M059J (cell line): ENCODE data around the gene LRP8. TPM values are rescaled to one million over a fixed set of nuclear protein-coding genes. Genes with fewer than 3 reads are reported as not detected.
"Not testable (repeated sequence)": the region's sequence is repeated elsewhere in the genome, so short reads cannot be mapped to it uniquely, and the experiment has no call there.

ENCODE experiments used
- DNase-seq: peaks from one replicate; pipeline ENCODE4 v3.0.0-alpha.2; 2012; ENCODE audit warnings: low read depth
- total RNA-seq: library from RNA; depleted of rRNA; stranded (reverse); fragments of >200 nt; shearing (Covaris generic); gene quantifications from 2 replicates; pipeline ENCODE4 v1.2.3, GENCODE V29; 2014

LRP8 gene
- total RNA-seq, 1 experiment from 2014 or later: 57.4 TPM

DNA sequence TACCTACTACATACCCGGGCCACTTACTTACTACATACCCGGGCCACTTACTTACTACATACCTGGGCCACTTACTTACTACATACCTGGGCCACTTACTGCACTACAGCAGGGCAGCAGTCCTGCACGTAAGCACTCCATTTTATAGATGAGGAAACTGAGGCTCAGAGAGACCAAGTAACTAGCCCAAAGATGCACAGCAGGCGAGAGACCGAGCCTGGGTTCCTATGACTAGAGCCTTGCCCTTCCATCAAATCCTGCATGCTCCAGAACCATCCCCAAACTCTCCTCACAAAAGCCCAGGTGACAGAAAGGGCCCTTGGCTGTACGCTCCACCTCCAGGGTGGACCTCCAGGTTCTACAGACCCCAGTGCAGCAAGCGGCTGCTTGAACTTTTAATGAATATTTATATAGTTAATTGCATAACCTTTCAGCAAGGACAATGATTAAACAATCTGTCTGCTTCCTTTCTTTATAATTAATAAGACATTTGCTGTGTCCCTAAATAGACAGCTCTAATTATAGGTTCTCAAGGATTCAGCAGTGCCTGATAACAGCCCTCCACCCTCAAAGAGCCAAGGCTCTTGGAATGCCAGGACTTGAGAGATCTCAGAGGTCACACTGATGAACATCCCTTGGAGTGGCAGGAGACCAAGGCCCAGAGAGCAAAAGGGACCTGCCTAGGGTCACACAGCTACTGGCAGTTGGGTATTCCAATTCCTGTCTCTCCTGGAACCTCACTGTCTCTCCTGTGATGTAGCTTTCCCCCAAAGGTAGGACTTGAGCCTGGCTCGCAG, 43.4 kb downstream of the LRP8 start:
- no peak for DNase-seq

DNA sequence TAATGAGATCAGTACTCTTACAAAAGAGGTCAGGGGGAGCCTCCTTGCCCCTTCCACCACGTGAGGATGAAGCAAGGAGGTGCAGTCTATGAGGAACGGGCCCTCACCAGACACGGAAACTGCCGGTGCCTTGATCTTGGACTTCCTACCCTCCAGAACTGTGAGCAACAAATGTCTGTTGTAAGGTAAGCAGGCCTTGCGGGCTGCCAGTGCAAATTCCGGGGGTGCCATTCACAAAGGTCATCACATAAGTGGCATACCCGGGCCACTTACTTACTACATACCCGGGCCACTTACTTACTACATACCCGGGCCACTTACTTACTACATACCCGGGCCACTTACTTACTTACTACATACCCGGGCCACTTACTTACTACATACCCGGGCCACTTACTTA, 44.7 kb downstream of the LRP8 start:
- DNase-seq: not testable (repeated sequence)

DNA sequence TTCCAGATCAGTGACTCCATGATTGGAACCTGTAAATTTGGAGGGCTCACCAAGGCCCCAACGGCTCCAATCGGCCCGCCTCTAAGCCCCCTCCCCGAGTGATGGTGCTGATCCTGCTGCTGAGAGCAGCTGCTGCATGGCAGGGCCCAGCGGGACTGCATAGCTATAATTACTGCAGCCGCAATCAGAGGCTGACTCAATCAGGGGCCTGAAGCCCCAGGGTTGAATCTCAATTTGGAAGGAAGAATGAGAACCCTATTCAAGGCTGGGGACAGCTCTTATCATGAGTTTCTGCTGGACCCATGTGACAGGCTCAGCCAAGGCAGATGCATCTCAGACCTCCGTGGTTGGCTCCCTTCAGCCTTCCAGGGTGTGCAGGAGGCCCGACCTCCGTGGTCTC, 46.7 kb downstream of the LRP8 start:
- no peak for DNase-seq

DNA sequence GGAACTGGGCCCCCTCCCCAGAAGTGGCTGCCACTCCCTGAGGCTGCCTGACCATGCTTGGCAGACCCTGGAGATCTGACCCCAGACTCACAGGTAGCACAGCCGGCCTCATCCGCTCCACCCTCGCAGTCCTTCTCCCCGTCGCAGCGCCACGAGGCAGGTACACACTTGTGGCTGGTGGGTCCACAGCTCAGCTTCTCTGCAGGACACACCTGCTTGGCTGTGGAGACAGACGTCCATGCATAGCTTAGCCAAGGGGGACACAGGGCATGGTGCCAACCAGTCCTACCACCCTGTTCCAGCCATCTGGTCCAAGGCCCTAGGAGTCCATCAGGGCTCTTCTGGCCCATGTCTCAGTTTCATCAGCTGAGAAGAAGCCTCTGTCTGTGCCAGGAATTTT, 47.4 kb downstream of the LRP8 start:
- DNase-seq: no peak

DNA sequence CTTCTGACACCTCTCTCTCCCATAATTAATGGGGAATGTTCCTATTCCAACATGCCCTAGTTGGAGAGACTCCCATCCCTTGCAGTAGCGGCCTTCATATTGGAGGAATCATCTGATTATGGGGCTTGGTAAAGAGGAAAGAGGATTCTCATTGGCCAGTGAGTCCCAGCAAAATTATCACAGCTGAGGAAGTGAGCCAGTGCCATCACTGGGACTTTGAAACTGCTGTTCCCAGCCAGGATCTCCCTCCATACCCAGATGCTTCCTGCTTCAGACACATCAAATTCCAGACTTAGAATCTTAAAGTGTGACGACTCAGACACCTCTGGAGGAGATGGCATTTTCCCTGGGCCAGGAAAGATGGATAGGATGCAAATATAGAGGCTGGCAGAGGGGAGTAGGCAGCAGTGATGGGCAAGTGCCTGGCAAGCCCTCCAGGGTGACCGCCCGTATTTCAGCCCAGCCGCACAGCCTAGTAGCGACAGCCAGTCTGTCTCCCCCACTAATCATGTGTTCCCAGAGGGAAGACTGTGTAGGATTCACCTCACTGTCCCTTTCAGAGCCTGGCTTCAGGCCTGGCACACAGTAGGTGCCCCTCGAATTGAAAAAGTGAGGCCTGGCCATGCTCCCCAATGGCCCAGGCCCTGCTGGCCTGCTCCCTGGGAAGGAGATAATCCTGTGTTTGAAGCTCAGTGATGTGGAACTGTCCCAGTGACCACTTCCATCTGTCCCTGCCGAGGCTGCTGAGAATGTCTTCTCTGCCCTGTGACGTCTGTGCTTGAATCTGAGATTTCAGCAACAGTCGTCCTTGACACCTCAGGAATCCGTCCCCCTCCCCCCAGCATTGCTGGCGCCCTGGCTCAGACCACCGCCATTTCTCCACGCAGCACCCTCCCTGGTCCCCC, 48.3 kb downstream of the LRP8 start:
- DNase-seq: no peak

DNA sequence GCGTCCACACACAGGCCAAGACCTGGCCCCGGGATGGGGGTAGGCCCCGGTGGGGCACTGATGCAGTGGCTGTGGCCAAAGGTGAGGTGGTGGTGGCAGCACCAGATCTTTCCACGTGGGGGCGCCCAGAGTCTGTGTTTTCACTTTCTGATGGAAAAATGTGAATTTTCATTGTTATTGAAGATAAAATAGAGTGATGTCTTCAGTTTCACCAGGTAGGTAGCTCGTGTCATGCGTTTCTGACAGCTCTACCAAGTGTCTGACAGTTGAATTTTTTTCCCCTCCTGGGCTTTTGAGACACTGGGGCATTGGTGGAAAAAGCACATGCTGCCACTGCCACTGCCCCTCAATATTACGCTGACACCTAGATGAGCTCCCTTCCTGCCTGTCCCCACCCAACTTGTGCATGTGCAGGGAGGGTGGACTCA, 49.6 kb downstream of the LRP8 start:
- peak; percentile 23 for DNase-seq

DNA sequence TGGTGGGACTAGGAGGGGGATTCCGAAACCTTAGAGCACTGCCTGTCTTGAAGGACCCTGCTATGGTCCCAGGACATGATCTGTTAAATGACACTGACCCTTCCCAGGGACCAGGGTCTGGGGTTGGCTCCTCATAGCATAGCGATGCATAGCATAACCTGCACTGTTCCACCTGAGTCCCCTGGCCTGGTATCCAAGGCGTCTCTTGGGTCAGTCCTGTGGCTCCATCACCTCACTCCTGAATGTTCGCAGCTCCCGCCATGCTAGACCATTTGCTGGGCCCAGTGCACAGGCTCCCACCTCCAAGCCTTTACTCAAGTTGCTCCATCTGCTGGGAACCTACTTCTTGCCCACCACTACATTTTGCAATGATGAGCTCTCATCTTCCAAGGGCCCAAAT, 50.5 kb downstream of the LRP8 start:
- DNase-seq: no peak

DNA sequence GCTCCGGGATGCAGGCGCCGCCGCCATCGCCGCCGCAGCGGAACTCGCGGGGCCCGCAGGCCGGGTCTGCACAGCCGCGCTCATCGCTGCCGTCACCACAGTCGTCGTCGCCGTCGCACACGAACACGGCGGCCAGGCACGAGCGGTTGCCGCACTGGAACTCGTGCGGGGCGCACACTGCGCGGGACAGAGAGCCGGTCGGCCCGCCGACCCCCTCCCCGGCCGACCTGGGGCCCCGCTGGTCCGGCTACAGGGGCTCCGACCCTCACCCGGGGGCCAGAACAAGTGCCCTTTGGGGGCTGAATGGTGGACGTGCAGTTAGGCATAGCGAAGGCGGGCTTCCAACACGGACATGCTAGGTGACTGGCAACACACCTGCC, 51.0 kb downstream of the LRP8 start:
- DNase-seq: no peak

DNA sequence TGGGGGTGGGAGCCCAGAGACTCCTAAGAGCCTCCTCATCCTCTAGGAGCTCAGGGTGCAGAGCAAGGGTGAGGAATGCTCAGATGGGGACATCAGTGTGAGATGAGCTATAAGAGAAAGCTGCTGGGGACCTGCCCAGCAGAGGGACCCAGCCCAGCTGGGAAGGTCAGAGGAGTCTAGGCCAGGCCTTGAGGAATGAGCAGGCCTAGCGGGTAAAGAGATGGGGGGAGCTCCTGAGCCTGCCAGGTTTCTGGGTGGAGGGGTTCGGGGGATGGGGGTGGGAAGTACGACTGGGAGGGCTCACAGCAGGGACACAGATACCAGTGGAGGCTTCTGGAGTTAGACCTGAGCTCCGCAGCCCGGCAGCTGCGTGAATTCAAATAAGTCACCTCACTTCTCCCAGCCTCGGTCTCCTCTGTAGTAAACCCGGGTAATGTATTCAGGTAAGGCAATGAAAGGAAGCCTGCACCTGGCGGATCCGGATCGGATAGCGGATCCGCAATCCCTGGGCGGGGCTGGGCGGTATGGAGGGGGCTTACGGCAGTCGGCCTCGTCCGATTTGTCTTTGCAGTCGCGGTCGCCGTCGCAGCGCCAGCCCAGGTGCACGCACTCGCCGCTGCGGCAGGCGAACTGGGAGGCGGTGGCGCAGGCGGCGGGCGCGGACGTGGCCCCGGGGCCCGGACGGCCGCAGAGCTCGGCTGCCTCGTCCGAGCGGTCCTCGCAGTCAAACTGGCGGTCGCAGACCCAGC, 51.5 kb downstream of the LRP8 start:
- DNase-seq: no peak

DNA sequence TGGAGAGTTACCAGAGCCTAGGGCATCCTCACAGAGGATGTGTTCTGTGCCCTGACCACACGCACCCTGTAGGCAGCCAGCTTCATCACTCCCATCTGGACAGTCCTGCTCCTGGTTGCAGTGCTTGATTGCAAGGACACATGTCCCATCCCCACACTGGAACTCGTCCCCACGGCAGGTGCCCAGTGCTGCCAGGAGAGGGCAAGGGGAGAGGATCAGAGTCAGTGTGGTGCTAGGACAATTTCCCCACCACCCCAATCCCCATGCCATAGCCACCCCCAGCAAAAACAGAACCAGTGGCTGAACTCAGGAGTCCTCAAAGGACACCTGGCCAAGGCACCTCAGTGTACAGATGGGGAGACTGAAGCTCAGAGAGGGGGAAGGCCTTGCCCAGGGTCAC, 52.3 kb downstream of the LRP8 start:
- no peak for DNase-seq

DNA sequence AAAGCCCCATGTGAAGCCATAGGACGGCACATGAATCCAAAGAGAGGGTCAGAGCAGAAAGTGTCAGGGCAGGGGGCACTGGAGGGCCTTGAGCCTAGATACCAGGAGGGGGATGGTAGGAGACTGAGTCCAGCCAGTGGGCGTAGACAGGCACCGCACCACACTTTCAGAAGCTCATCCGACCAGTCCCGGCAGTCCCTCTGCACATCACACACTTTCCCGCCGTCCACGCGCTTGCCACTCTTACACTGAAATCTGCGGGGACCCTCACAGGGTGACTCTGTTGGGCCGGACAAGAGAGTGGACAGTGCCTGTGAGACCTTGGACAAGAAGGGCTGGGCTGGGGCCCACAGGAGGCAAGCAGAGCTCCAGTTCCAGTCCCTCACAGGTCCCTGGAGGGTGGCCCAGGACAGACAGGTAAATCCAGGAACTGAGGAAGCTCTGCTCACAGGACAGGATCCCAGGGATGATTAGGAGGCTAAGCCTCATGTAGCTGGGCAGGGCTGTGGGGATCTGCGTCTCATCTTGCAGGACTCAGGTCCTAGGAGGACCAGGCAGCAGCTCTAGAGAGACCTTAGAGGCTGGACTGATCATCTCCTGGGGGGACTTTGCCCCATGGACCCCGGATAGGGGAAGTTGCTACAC, 53.2 kb downstream of the LRP8 start:
- no peak for DNase-seq

DNA sequence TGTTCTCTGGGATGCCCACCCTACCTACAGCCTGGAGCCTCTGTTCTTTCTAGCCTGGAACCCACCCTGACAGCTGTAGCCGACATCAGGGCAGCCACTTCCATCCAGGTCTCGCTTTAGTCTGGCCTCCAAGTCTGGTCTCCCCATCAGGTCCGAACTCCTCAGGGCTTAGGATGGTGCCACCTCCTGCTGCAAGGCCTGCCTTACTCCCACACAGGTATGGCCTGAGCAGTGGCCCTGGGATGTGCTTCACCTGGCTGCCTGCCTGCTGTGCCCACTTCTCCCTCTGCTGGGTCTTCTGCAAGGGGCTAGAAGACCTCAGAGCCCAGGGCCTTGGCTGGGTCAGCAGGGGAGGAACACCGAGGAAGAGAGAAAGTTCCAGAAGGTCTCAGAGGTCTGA, 53.8 kb downstream of the LRP8 start:
- no peak for DNase-seq

DNA sequence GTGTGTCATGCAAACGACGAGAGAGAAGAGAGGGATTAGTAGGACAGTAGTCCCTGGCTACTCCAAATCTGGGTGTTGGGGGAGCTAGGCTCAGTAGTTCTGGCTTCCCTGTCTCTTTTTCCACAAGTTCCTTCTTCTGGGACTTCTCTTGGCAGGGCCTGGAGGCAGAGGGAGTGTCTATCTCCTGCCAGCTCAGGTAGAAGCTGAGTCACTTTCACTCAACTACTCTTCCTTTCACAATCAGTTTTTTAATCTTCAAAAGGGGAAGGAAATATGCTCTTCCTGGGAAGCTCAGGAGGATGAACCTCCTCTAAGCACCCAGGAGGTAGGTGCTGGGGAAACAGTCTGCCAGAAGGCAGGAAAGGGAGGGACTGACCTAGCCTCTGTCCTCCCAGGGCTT, 54.3 kb downstream of the LRP8 start:
- no peak for DNase-seq

DNA sequence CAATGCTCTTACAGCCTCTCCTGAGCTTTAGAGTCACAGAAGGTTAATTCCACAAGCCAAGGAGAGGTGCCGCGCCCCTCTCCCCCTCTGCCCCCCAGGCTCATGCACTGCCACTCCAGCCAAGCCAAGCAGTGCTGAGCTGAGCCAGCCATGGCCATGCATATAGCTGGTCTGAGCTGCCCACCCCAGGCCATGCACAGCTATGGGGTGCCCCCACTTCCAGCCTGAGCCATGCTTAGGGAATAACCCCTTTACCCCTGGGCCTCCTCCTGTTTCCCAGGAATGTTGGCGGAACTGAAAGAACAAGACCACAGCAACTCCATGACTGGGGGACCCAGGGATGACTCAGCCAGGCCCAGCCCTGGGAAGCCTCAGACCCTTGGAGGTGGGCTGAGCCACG, 55.5 kb downstream of the LRP8 start:
- no peak for DNase-seq

DNA sequence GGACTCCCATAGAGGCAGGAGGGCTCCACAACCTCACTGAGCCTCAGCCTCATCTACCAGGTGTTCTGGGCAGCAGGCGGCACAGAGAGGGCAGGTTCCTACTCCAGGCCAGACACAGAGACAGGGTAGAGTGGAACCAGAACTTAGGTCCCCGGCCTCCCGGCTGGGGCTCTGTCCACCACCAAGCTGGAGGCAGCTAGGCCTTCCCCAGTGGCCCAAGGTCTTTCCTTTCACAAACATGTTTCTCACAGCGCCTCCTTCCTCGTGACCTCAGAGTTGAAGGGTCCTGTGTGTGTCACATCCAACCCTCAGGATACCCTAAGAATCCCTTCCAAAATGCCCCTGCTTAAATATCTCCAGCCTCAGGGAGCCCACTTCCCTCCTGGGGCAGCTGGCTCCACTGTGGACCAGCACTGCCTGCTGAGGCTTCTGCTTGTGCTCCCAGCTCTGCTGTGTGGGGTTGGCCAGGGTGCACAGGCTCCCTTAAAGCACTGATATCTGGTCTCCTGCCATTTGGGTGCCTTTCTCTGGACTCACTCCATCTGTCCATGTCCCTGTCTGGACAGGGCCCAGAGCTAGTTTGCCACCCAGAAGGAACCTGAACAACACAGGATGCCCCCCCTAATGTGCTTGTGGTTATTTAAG, 56.3 kb downstream of the LRP8 start:
- no peak for DNase-seq

DNA sequence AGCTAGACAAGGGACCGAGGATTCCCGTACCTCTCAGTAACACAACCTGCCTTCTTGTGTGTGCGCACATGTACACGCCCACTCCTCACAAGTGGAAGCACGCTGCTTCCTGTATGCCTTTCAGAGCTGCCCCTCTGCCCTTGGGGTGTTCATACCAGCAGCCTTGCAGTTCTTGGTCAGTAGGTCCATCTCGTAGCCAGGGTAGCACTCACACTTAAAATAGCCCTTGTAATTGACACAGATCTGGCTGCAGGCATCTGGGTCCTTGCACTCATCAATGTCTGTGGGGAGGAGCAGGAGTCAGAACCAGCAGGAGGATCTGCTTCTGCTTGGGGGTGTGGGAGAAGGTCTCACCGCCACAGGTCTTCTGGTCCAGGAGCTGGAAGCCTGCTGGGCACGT, 57.0 kb downstream of the LRP8 start:
- DNase-seq: no peak

DNA sequence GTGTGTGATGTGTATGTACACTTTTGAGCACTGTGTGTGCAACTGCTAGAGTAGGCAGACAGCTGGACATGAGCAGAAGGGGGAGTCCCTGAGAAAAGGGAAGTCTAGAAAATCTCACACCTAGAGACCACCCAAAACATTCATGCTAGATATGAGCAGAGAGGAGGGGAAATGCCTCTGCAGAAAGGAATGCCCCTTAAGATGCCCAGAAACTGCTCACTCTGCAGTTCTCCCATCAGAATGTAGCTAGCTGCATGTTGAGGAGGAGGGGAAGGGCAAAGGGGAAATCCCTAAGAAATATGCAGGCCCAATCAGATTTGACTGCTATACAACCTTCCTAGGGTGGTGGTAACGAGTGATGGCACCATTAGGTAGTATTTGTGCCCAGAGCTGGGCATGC, 57.8 kb downstream of the LRP8 start:
- DNase-seq: no peak

DNA sequence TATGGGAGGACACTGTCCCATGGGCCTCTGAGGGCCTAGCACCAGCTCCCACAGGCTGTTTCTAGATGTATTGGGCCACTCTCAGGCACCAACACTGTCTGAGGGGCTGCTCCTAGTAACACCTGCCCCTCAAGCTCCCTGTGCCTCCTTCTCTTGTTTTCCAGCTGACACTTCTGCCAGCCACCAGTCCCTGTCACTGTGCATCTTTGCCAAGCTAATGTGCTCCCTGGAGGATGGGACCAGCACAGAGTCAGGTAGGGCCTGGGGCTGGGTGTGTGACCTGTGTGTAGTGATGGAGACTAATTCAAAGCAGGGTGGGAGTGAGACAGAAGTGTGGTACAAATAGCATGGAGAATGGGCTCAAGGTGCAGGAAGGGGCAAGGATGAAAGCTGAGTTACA, 60.1 kb downstream of the LRP8 start:
- DNase-seq: no peak

DNA sequence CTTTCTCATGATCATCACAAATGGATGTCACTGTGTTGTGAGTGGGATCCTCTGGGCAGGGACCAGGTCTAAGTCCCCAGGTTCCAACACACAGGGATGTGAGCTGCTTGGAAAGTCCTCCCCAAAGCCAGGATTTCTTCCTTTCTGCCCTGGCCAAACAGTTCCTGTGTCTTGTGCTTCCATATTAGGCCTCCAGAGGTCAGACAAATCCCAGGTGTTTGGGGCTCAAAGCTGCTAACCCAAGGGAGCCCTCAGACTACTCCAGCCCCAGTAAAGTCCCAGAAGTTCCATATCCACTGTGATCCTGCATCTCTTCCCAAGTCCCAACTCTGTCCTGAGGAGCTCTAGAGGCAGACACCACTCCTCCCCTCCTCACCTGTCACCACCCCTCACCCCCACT, 61.8 kb downstream of the LRP8 start:
- peak; percentile 33 for DNase-seq

DNA sequence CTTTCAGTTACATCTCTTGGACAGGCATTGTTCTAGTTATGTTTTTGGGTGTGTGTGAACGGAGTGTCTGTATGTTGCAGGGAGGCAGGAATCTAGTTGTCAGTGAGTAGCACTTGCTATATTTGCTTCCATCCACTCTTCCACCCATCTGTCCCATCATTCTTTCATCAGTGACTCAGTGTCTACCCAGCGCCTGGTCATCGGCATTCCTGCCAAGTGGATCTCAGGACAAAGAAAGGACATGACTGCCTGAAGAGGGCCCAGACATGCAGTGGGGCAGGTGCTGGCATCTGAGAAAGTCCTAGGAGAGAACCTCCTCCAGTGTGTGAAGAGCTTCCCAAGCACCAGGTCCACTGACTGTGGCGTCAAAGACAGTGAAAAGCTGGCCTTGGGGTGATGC, 62.3 kb downstream of the LRP8 start:
- no peak for DNase-seq

DNA sequence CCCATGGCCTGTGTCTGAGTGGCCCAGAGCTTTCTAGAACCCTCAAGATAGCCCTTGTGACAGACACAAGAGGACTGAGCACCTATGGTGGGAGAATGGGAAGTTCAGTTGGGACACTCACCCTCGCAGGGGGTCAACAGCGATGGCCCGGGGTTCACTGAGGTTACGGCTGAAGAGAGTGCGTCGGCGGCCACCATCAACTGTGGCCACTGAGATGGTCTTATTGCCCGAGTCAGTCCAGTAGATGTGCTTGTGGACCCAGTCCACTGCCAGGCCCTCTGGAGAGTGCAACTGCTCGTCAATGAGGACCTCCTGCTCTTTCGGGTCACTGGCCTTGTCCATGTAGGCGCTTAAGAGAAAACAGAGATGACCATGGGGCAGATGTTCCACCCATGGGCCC, 63.8 kb downstream of the LRP8 start:
- no peak for DNase-seq
